IMR-90 (cell line): ENCODE data around the gene ESM1. TPM values are rescaled to one million over a fixed set of nuclear protein-coding genes. Genes with fewer than 3 reads are reported as not detected.

ENCODE experiments used
- ATAC-seq: fragments of 200-7000 bp; cut with Tn5 transposase; 2 replicates; pipeline ENCODE4 v1.9.1; 2020; ENCODE audit warnings: low read depth, mild to moderate bottlenecking, moderate library complexity
- BruUV-seq: library from RNA; stranded (reverse); fragments of 400-500 nt; replicated peaks from 2 replicates; lab custom pipeline; 2021; lab: Mats Ljungman, UMichigan
- CTCF ChIA-PET: fragments of 300-600 bp; formaldehyde crosslinking; extraction: SDS; loops from one replicate; lab custom pipeline; 2021; ENCODE audit warnings: antibody characterized with exemption; lab: Yijun Ruan, JAX
- POLR2A ChIA-PET: fragments of 300-600 bp; sonication (Branson Sonifier 250); formaldehyde crosslinking; loops from one replicate; lab custom pipeline; 2022; ENCODE audit warnings: antibody characterized with exemption; ENCODE audit not compliant: unreplicated experiment; lab: Charles Lee
- DNase-seq: peaks from one replicate; pipeline ENCODE4 v3.0.0; 2013
- H2AFZ ChIP-seq: replicated peaks from 2 replicates; pipeline ENCODE3; 2013; ENCODE audit warnings: low read length, mild to moderate bottlenecking; ENCODE audit not compliant: poor library complexity
- H2AK5ac ChIP-seq: 2 replicates; pipeline ENCODE4 v1.6.1; 2013; ENCODE audit warnings: low read depth, low read length, inconsistent platforms
- H2AK9ac ChIP-seq: replicated peaks from 2 replicates; pipeline ENCODE3; 2013; ENCODE audit warnings: mild to moderate bottlenecking, low read depth, low read length, moderate library complexity; ENCODE audit not compliant: poor library complexity
- H2BK120ac ChIP-seq: 2 replicates; pipeline ENCODE4 v1.6.1; 2013; ENCODE audit warnings: low read depth, low read length, inconsistent platforms
- H2BK15ac ChIP-seq: 3 replicates; pipeline ENCODE4 v1.6.1; 2013; ENCODE audit warnings: low read depth, low read length, inconsistent platforms
- H2BK20ac ChIP-seq: 2 replicates; pipeline ENCODE4 v1.6.1; 2013; ENCODE audit warnings: low read depth, mild to moderate bottlenecking, inconsistent platforms, low read length, moderate library complexity
- H2BK5ac ChIP-seq: 2 replicates; pipeline ENCODE4 v1.6.1; 2013; ENCODE audit warnings: mild to moderate bottlenecking, low read depth, low read length, inconsistent platforms; ENCODE audit not compliant: poor library complexity, severe bottlenecking
- H3K14ac ChIP-seq: replicated peaks from 2 replicates; pipeline ENCODE4 v1.6.1; 2013; ENCODE audit warnings: low read depth, low read length, inconsistent platforms
- H3K18ac ChIP-seq: 2 replicates; pipeline ENCODE4 v1.6.1; 2013; ENCODE audit warnings: low read depth, low read length, control low read depth
- H3K23ac ChIP-seq: 2 replicates; pipeline ENCODE4 v1.6.1; 2013; ENCODE audit warnings: low read depth, low read length, inconsistent platforms
- H3K27ac ChIP-seq: 2 replicates; pipeline ENCODE4 v1.5.1; 2013; ENCODE audit warnings: mild to moderate bottlenecking, control low read depth, low read length; ENCODE audit not compliant: insufficient read depth
- H3K27me3 ChIP-seq: 2 replicates; pipeline ENCODE4 v1.6.1; 2013; ENCODE audit warnings: low read length; ENCODE audit not compliant: control insufficient read depth, insufficient read depth
- H3K36me3 ChIP-seq: 2 replicates; pipeline ENCODE4 v1.6.1; 2013; ENCODE audit warnings: low read length, mixed read lengths; ENCODE audit not compliant: control insufficient read depth, insufficient read depth
- H3K4ac ChIP-seq: 2 replicates; pipeline ENCODE4 v1.6.1; 2013; ENCODE audit warnings: low read depth, low read length, inconsistent platforms
- H3K4me1 ChIP-seq: 2 replicates; pipeline ENCODE4 v1.6.1; 2013; ENCODE audit warnings: low read length, mixed read lengths; ENCODE audit not compliant: control insufficient read depth, insufficient read depth
- H3K4me2 ChIP-seq: 2 replicates; pipeline ENCODE4 v1.6.1; 2013; ENCODE audit warnings: low read depth, mild to moderate bottlenecking, control low read depth, low read length, moderate library complexity
- H3K4me3 ChIP-seq: 2 replicates; pipeline ENCODE4 v1.5.1; 2013; ENCODE audit warnings: low read depth, mild to moderate bottlenecking, control low read depth, low read length, moderate library complexity; ENCODE audit not compliant: insufficient read depth
- H3K56ac ChIP-seq: 2 replicates; pipeline ENCODE4 v1.6.1; 2013; ENCODE audit warnings: low read length, inconsistent platforms; ENCODE audit not compliant: insufficient read depth; ENCODE audit errors: extremely low read depth
- H3K79me1 ChIP-seq, 2 experiments: 2 replicates each; pipeline ENCODE4 v1.6.1; 2013; ENCODE audit warnings: low read length in 2 of 2, inconsistent platforms in 1 of 2, low read depth in 1 of 2
- H3K9ac ChIP-seq: 2 replicates; pipeline ENCODE4 v1.6.1; 2013; ENCODE audit warnings: low read depth, low read length, control low read depth
- H3K9me1 ChIP-seq: 2 replicates; pipeline ENCODE4 v1.6.1; 2013; ENCODE audit warnings: low read length, inconsistent platforms; ENCODE audit not compliant: insufficient read depth
- H3K9me3 ChIP-seq: 2 replicates; pipeline ENCODE4 v1.6.1; 2013; ENCODE audit warnings: low read length; ENCODE audit not compliant: control insufficient read depth, insufficient read depth
- H4K20me1 ChIP-seq: 2 replicates; pipeline ENCODE4 v1.6.1; 2013; ENCODE audit warnings: low read length, inconsistent platforms; ENCODE audit not compliant: insufficient read depth
- H4K5ac ChIP-seq: 2 replicates; pipeline ENCODE4 v1.6.1; 2013; ENCODE audit warnings: mild to moderate bottlenecking, low read depth, low read length, control low read depth
- H4K8ac ChIP-seq, 2 experiments: 2 replicates each; pipeline ENCODE4 v1.6.1; 2013; ENCODE audit warnings: low read depth in 2 of 2, low read length in 2 of 2, control low read depth in 1 of 2, inconsistent platforms in 1 of 2
- H4K91ac ChIP-seq: 2 replicates; pipeline ENCODE4 v1.6.1; 2013; ENCODE audit warnings: low read depth, low read length, inconsistent platforms; ENCODE audit not compliant: insufficient read depth
- BHLHE40 ChIP-seq: fragments of 150-350 bp; IDR thresholded peaks from 2 replicates; pipeline ENCODE4 v1.6.1; 2016; ENCODE audit warnings: mild to moderate bottlenecking, low read depth, low read length
- CEBPB ChIP-seq: IDR thresholded peaks from 2 replicates; pipeline ENCODE4 v1.6.1; 2012; ENCODE audit warnings: low read depth, low read length, improper control_type of control experiment
- CHD1 ChIP-seq: IDR thresholded peaks from 2 replicates; pipeline ENCODE4 v1.6.1; 2012; ENCODE audit warnings: low read depth, low read length, improper control_type of control experiment
- CTCF ChIP-seq: conservative IDR thresholded peaks from 2 replicates; pipeline ENCODE4 v1.5.1; 2012; ENCODE audit warnings: mild to moderate bottlenecking, low read depth, low read length, improper control_type of control experiment
- ELK1 ChIP-seq: fragments of 150-350 bp; IDR thresholded peaks from 2 replicates; pipeline ENCODE4 v1.6.1; 2016; ENCODE audit warnings: low read depth, mild to moderate bottlenecking, low read length, moderate library complexity, borderline replicate concordance
- FOS ChIP-seq: fragments of 150-350 bp; IDR thresholded peaks from 2 replicates; pipeline ENCODE4 v1.6.1; 2016; ENCODE audit warnings: low read depth, low read length
- MAFK ChIP-seq: IDR thresholded peaks from 2 replicates; pipeline ENCODE4 v1.6.1; 2012; ENCODE audit warnings: low read depth, low read length, improper control_type of control experiment
- MAZ ChIP-seq: IDR thresholded peaks from 2 replicates; pipeline ENCODE4 v1.6.1; 2012; ENCODE audit warnings: low read depth, mild to moderate bottlenecking, low read length, improper control_type of control experiment, moderate library complexity, borderline replicate concordance
- MXI1 ChIP-seq: IDR thresholded peaks from 2 replicates; pipeline ENCODE4 v1.6.1; 2012; ENCODE audit warnings: low read depth, mild to moderate bottlenecking, low read length, moderate library complexity, borderline replicate concordance
- NFE2L2 ChIP-seq: fragments of 150-350 bp; IDR thresholded peaks from 2 replicates; pipeline ENCODE4 v1.6.1; 2016; ENCODE audit warnings: low read depth, mild to moderate bottlenecking, low read length
- POLR2A ChIP-seq: IDR thresholded peaks from 2 replicates; pipeline ENCODE4 v1.6.1; 2012; ENCODE audit warnings: mild to moderate bottlenecking, low read depth, low read length
- RAD21 ChIP-seq: IDR thresholded peaks from 2 replicates; pipeline ENCODE4 v1.6.1; 2012; ENCODE audit warnings: low read length, improper control_type of control experiment
- RCOR1 ChIP-seq: IDR thresholded peaks from 2 replicates; pipeline ENCODE4 v1.6.1; 2012; ENCODE audit warnings: mild to moderate bottlenecking, low read length, improper control_type of control experiment; ENCODE audit not compliant: insufficient replicate concordance
- RFX5 ChIP-seq: IDR thresholded peaks from 2 replicates; pipeline ENCODE4 v1.8.0; 2012; ENCODE audit warnings: low read depth, mild to moderate bottlenecking, low read length, moderate library complexity
- SMC3 ChIP-seq: fragments of 150-350 bp; IDR thresholded peaks from 2 replicates; pipeline ENCODE4 v1.6.1; 2016; ENCODE audit warnings: low read depth, mild to moderate bottlenecking, antibody characterized with exemption, low read length, moderate library complexity
- USF2 ChIP-seq: fragments of 150-350 bp; IDR thresholded peaks from 2 replicates; pipeline ENCODE4 v1.6.1; 2017; ENCODE audit warnings: mild to moderate bottlenecking, antibody characterized with exemption, low read length, low read depth
- WGBS, 2 experiments: methylation state at CpG; one replicate each; pipeline versions ENCODE4 v1.1.5 to v1.1.7; 2013; ENCODE audit warnings: missing lambda C conversion rate in 2 of 2; ENCODE audit not compliant: insufficient read length in 1 of 2; ENCODE audit errors: extremely low coverage in 2 of 2; 5-methylcytosine and 5-hydroxymethylcytosine counted together
- dilution Hi-C: fragments of 300-500 bp; cut with HindIII; formaldehyde crosslinking; loops from one replicate; pipeline ENCODE4 v1.14.3; 2018; ENCODE audit warnings: low sequenced_read_pairs; ENCODE audit not compliant: unreplicated experiment
- in situ Hi-C: fragments of 300-500 bp; cut with MboI; formaldehyde crosslinking; loops from 3 replicates; pipeline ENCODE4 v1.14.3; 2019; ENCODE audit warnings: low sequenced_read_pairs, inconsistent platforms, mixed read lengths
- intact Hi-C: fragments of 100-400 bp; cut with micrococcal nuclease; formaldehyde crosslinking; loops from 2 replicates; pipeline ENCODE4 v1.10.0; 2022
- polyA plus RNA-seq, 3 experiments: library from polyadenylated mRNA; depleted of rRNA; stranded (reverse); fragments of >200 nt; gene quantifications; 2 replicates each; pipeline ENCODE4 v1.2.3, GENCODE V29; 2012; ENCODE audit warnings: low replicate concordance in 1 of 3
- total RNA-seq: library from RNA; depleted of rRNA; stranded (reverse); fragments of >200 nt; gene quantifications from 2 replicates; pipeline ENCODE4 v1.2.3, GENCODE V29; 2012

The ESM1 gene
- total and polyA plus RNA-seq, 2 of the 4 experiments (the other 2 are of a cell fraction) = 7.1 to 10.2 TPM

- H4K8ac ChIP-seq = no peak overlapping the region
- no peak overlapping the region for H3K4me3 ChIP-seq
- CTCF ChIA-PET = interaction anchor here (0.8 kb wide), 1 partner anchor 9 kb away, joined by 3 read pairs; no protein-coding TSS in a partner anchor
- H4K20me1 ChIP-seq = no peaks in the 10 kb centered on the region
- H3K79me1 ChIP-seq = no peaks in the 10 kb centered on the region
- H2BK120ac ChIP-seq = no peak overlapping the region
- no peaks in the 10 kb centered on the region for H3K36me3 ChIP-seq
- H2BK20ac ChIP-seq = no peak overlapping the region
- H3K23ac ChIP-seq = no peak overlapping the region
- no TSS peak for BruUV-seq
- H3K27ac ChIP-seq = no peak overlapping the region
- no peak overlapping the region for H4K91ac ChIP-seq
- peaks cover 67% of the 10 kb centered on the region for H3K27me3 ChIP-seq
- H3K14ac ChIP-seq = no peak overlapping the region
- peaks cover 3% of the 10 kb centered on the region for H3K9me3 ChIP-seq
- H2BK5ac ChIP-seq = no peak overlapping the region
- no peak overlapping the region for H2AK5ac ChIP-seq
- H3K4me1 ChIP-seq = no peaks in the 10 kb centered on the region
- ATAC-seq = no peak
- intact Hi-C loops = no loop called here
- 90% methylated on average over 3 of the region's 5 CpGs; no CpG with 5 or more reads in 1 of the 2 experiments for WGBS, 2 experiments
- H3K9ac ChIP-seq = no peak overlapping the region
- H3K56ac ChIP-seq = no peak overlapping the region
- no peaks in the 10 kb centered on the region for H3K9me1 ChIP-seq
- H3K4me2 ChIP-seq = no peak overlapping the region
- H4K5ac ChIP-seq = no peak overlapping the region
- POLR2A ChIA-PET = no interaction called here
- DNase-seq = no peak
- in situ Hi-C loops = no loop called here
- dilution Hi-C loops = loop anchor here (25.0 kb wide), 1 partner anchor 201 kb away; no protein-coding TSS in a partner anchor
- no peak overlapping the region for H3K18ac ChIP-seq
- H2AFZ ChIP-seq = no peak overlapping the region
- H2AK9ac ChIP-seq = no peak overlapping the region
- no peak for TF ChIP-seq SMC3
- no peak for TF ChIP-seq CHD1
- TF ChIP-seq CEBPB = no peak
- no peak for TF ChIP-seq MXI1
- TF ChIP-seq BHLHE40 = no peak
- TF ChIP-seq FOS = no peak
- TF ChIP-seq POLR2A = no peak
- no peak for TF ChIP-seq RFX5
- no peak for TF ChIP-seq USF2
- no peak for TF ChIP-seq ELK1
- no peak for TF ChIP-seq MAFK
- no peak for TF ChIP-seq CTCF
- no peak for TF ChIP-seq RCOR1
- no peak for TF ChIP-seq MAZ
- no peak for TF ChIP-seq RAD21
- no peak for TF ChIP-seq NFE2L2
- no peak overlapping the region for H3K4ac ChIP-seq
- no peak overlapping the region for H2BK15ac ChIP-seq
Observed at GRCh38 chr5:54936201-54936600, 49.2 kb downstream of the ESM1 start.
